ENCODE results near the gene DEFB112.

DNA sequence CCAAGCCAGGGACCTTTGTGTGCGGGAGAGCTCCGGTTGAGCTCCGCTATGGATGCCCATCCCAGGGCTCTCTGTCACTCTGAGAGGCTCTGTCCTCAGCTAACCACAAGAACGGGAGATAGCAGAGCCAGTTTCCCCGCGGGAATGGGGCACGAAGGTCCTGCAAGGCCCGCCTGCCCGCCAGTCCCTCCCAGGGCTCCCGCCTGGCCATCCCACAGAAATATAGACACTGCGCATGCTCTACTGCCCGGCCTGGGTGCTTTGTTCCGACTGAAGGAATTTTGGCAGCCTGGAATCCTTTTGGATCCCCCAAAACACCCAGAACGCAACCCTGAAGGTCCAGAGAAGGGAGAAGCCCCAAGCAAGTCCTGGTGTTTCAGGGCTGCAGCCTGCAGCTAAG is 19.4 kb downstream of the DEFB112 start:
- TF ChIP-seq, protein P1, sequence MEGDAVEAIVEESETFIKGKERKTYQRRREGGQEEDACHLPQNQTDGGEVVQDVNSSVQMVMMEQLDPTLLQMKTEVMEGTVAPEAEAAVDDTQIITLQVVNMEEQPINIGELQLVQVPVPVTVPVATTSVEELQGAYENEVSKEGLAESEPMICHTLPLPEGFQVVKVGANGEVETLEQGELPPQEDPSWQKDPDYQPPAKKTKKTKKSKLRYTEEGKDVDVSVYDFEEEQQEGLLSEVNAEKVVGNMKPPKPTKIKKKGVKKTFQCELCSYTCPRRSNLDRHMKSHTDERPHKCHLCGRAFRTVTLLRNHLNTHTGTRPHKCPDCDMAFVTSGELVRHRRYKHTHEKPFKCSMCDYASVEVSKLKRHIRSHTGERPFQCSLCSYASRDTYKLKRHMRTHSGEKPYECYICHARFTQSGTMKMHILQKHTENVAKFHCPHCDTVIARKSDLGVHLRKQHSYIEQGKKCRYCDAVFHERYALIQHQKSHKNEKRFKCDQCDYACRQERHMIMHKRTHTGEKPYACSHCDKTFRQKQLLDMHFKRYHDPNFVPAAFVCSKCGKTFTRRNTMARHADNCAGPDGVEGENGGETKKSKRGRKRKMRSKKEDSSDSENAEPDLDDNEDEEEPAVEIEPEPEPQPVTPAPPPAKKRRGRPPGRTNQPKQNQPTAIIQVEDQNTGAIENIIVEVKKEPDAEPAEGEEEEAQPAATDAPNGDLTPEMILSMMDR (IDR thresholded peaks at IDR 0.05; ENCODE audit: insufficient read depth, low read length, poor library complexity, severe bottlenecking) = no peak
- TF ChIP-seq EZH2phosphoT487 (conservative IDR thresholded peaks at IDR 0.05; ENCODE audit: low read length) = no peak
